ENCODE results near the gene MAOA. TPM values are rescaled to one million over a fixed set of nuclear protein-coding genes. Genes with fewer than 3 reads are reported as not detected.

Gene MAOA
- total and polyA plus RNA-seq, 8 donors = 17.1 to 106 (median 43.2) TPM

- TF ChIP-seq CTCF (IDR thresholded peaks at IDR 0.05) = no peak
- ATAC-seq = peak in 2 of 4 donors; percentile 53 to 58
- WGBS, 2 donors = 66 to 71% methylated on average over 3 of the region's 3 CpGs
- Histone ChIP-seq H3K4me1 (no peaks in the 10 kb centered on the region), H3K4me3 (no peak overlapping the region), H3K36me3 (no peaks in the 10 kb centered on the region), H3K27me3 (peaks cover 0 to 7% (median 0%) of the 10 kb centered on the region in 4 donors), H3K27ac (no peak overlapping the region), H3K9me3 (no peaks in the 10 kb centered on the region)
- FAIRE-seq = no peak
- no peak for DNase-seq
- intact Hi-C loops (cut with DNase I) = no loop called here
Measured at GRCh38 chrX:43644124-43644701, 11.9 kb upstream of the MAOA start.

- H3K27me3 ChIP-seq = peaks cover 0 to 7% (median 0%) of the 10 kb centered on the region in 4 donors
- H3K36me3 ChIP-seq = no peaks in the 10 kb centered on the region
- H3K4me3 ChIP-seq = no peak overlapping the region
- intact Hi-C loops (cut with DNase I) = no loop called here
- FAIRE-seq (no peak), ATAC-seq (no peak), DNase-seq (no peak)
- no peaks in the 10 kb centered on the region for H3K9me3 ChIP-seq
- WGBS, 2 donors = 72 to 80% methylated on average over 3 of the region's 3 CpGs
- H3K27ac ChIP-seq = no peak overlapping the region
- H3K4me1 ChIP-seq = no peaks in the 10 kb centered on the region
- no peak for TF ChIP-seq CTCF (IDR thresholded peaks at IDR 0.05)
Measured at GRCh38 chrX:43646800-43647199, 9.3 kb upstream of the MAOA start.

- no peaks in the 10 kb centered on the region for H3K27me3 ChIP-seq
- no peaks in the 10 kb centered on the region for H3K4me1 ChIP-seq
- DNase-seq (peak; percentile 89 to 96 (median 94)), FAIRE-seq (peak; percentile 95), ATAC-seq (peak; percentile 91 to 97 (median 95))
- TF ChIP-seq CTCF (IDR thresholded peaks at IDR 0.05) = peak in 1 of 4 donors; percentile 22
- intact Hi-C loops (cut with DNase I) = no loop called here
- H3K9me3 ChIP-seq = no peaks in the 10 kb centered on the region
- H3K4me3 ChIP-seq = peak overlapping the region; percentile 35 to 61 (median 48)
- H3K27ac ChIP-seq = peak overlapping the region; percentile 54 to 84 (median 76)
- WGBS, 2 donors = 1 to 29% methylated on average over 37 to 41 of the region's 57 CpGs
- no peaks in the 10 kb centered on the region for H3K36me3 ChIP-seq
Measured at GRCh38 chrX:43654431-43655150, 1.5 kb upstream of the MAOA start.

- peak in 5 of 6 donors; percentile 23 to 66 (median 50) for DNase-seq
- no peak for FAIRE-seq
- intact Hi-C loops (cut with DNase I) = no loop called here
- peak; percentile 29 to 59 (median 50) for ATAC-seq
- Histone ChIP-seq H3K4me3 (peak overlapping the region; percentile 35 to 61 (median 48)), H3K27ac (peak overlapping the region; percentile 54 to 84 (median 76)), H3K4me1 (no peaks in the 10 kb centered on the region), H3K27me3 (no peaks in the 10 kb centered on the region), H3K9me3 (no peaks in the 10 kb centered on the region), H3K36me3 (no peaks in the 10 kb centered on the region)
- TF ChIP-seq CTCF (IDR thresholded peaks at IDR 0.05) = no peak
- WGBS, 2 donors = 0 to 41% methylated on average over 51 of the region's 51 CpGs
Measured at GRCh38 chrX:43655151-43656004, 721 bp upstream of the MAOA start.
